Measurements from ENCODE around the gene THAP10.
A peak's percentile ranks its signal among the peaks of the same experiment; 100 is the strongest.

Gene THAP10

DNA sequence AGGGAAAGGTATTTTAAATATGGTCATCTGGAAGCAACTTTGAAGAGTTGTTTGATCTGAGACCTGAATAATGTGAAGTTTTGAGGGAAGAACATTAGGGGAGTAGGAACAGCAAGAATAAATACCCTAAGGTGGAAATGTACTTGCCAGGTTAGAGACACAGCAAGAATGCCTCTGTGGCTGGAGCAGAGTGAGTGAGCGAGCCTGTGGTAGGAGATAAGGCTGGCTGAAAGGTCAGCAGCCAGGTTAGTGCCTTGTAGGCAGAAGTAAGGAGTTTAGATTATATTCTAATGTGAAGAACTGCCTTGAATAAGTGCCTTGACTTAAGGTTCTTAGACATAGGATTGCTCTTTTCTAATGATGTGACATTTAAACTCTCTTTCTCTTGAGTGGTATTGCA lies 18.7 kb upstream of the THAP10 start:
- DNase-seq (ENCODE audit: low read depth, low spot score), result no peak
- CTCF ChIA-PET, result interaction anchor here (1.5 kb wide), 1 partner anchor 9 kb away, joined by 3 read pairs; no protein-coding TSS in a partner anchor
- H3K4me3 ChIP-seq (ENCODE audit: low read depth, low read length), result no peak overlapping the region
- POLR2A ChIA-PET, result no interaction called here
- TF ChIP-seq, protein P1, sequence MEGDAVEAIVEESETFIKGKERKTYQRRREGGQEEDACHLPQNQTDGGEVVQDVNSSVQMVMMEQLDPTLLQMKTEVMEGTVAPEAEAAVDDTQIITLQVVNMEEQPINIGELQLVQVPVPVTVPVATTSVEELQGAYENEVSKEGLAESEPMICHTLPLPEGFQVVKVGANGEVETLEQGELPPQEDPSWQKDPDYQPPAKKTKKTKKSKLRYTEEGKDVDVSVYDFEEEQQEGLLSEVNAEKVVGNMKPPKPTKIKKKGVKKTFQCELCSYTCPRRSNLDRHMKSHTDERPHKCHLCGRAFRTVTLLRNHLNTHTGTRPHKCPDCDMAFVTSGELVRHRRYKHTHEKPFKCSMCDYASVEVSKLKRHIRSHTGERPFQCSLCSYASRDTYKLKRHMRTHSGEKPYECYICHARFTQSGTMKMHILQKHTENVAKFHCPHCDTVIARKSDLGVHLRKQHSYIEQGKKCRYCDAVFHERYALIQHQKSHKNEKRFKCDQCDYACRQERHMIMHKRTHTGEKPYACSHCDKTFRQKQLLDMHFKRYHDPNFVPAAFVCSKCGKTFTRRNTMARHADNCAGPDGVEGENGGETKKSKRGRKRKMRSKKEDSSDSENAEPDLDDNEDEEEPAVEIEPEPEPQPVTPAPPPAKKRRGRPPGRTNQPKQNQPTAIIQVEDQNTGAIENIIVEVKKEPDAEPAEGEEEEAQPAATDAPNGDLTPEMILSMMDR (IDR thresholded peaks at IDR 0.05; ENCODE audit: insufficient read depth, low read length, missing control alignments), result no peak

DNA sequence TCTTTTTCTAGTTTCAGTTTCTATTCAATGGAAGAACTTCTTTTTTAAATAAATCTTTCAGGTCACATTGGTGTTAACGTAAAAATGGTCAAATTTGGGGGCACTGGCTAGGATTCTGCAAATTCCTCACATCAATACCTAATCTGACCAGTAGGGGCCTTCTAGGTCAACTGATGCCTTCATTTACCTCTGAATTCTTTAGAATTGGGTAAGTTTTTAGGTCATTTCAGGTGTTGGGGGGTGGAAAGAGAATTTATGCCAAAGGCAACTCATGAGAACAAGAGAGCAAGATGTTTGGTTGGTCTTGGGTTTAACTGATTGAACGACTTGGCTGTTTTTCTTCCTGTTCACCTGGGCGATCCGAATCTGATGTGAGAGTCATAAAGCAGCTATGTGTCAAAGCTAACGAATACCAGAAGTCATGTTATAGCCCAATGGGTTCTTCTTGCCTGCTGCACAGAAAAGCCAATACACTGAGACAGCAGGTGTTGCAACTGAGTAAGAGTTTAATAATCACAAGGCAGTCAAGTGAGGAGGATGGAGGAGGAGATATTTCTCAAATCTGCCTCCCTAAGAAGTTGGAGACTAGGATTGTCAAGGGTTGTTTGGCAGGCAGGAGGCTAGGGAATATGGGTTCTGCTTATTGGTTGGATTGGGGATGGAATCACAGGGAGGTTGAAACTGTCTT lies 15.7 kb upstream of the THAP10 start:
- ChIA-PET POLR2A (no interaction called here), CTCF (interaction anchor here (1.1 kb wide), 2 partner anchors 24 to 84 kb away, joined by 3 read pairs; no protein-coding TSS in a partner anchor)
- DNase-seq (ENCODE audit: low read depth, low spot score), result no peak
- H3K4me3 ChIP-seq (ENCODE audit: low read depth, low read length), result no peak overlapping the region
- TF ChIP-seq, protein P1 (IDR thresholded peaks at IDR 0.05; ENCODE audit: insufficient read depth, low read length, missing control alignments), result no peak

DNA sequence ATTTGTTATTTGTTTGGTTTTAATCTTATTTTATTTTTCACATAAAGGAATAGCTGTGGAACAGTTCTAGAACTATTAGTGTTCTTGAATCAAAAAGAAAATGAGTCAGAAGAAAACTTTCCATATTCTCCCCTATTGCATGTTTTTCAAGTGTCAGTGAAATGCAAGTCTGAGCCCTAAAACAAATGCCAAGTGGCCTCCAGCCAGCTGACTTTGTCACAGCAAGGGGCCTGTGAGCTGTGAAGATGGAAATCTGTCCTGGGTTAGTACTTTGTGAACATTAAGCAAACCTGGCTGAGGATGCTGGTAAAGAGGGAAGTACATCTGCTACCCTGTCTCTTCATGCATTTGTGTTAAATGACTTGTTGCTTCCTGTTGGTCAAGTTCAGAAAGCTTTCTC lies 14.6 kb upstream of the THAP10 start:
- no peak overlapping the region for H3K4me3 ChIP-seq (ENCODE audit: low read depth, low read length)
- TF ChIP-seq, protein P1 (IDR thresholded peaks at IDR 0.05; ENCODE audit: insufficient read depth, low read length, missing control alignments), result no peak
- POLR2A ChIA-PET, result no interaction called here
- DNase-seq (ENCODE audit: low read depth, low spot score), result no peak
- CTCF ChIA-PET, result interaction anchor here (1.0 to 1.2 kb wide), 4 partner anchors 13 to 85 kb away, joined by 3 read pairs; no protein-coding TSS in a partner anchor

DNA sequence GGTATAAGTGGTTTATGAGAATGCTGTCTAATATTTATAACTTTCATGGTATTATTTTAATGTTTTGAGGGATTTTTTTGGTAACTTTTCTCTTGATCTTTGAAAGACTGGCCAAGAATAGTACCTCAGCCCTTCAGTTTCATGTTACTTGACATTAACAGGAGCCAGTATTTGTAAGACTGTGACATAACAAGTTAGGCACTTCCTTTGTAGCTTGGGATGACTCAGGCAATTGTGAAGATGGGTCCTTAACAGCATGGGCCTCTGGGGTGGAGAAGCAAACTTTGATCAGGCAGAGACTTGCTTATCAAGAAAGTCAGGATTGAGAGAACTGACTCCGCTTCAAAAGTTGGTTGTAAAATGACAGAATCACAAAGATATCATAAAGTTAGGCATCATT lies 9.9 kb upstream of the THAP10 start:
- TF ChIP-seq, protein P1 (IDR thresholded peaks at IDR 0.05; ENCODE audit: insufficient read depth, low read length, missing control alignments), result no peak
- ChIA-PET POLR2A (no interaction called here), CTCF (interaction anchor here (2.4 kb wide), 1 partner anchor 9 kb away, joined by 9 read pairs; the partner anchor contains the start of genes LRRC49 and THAP10)
- no peak for DNase-seq (ENCODE audit: low read depth, low spot score)
- no peak overlapping the region for H3K4me3 ChIP-seq (ENCODE audit: low read depth, low read length)

DNA sequence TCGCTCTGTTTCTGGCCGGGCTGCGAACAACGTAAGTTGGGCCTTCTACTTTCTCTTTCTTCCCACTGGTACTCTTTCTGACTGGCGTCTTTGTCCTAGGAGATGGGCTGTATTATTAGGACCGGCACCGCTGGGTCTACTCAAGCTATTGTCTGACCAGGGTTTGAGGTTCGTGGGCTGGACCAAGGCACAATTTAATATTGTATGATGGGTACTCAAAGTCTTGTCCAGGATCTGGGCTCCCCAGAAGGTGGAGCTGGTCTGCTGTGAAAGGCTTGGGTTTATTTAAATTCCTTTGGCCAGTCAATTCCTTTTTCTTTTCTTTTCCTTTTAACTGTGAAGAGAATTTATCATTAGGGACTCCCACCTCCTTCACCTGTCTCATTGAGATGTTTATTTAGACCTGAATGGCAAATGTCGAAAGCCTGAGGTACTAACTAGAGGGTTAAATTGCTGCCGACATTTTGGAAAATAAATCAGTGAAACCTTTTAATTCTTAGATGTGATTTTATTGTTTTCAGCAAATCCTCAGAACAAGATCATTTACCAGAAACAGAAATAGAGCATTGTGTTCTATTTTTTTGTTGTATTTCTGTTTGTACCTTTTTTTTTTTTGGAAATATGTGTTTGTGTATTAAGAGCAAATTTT lies 803 bp upstream of the THAP10 start:
- DNase-seq (ENCODE audit: low read depth, low spot score), result no peak
- TF ChIP-seq, protein P1 (IDR thresholded peaks at IDR 0.05; ENCODE audit: insufficient read depth, low read length, missing control alignments), result peak; percentile 55
- POLR2A ChIA-PET, result interaction anchor here (0.7 kb wide), 1 partner anchor 36 kb away, joined by 4 read pairs; no protein-coding TSS in a partner anchor
- CTCF ChIA-PET, result interaction anchor here (0.6 to 3.9 kb wide), 25 partner anchors 8 to 860 kb away, joined by 3 to 27 read pairs (median 3); no protein-coding TSS in a partner anchor
- peak overlapping the region; percentile 70 for H3K4me3 ChIP-seq (ENCODE audit: low read depth, low read length)

DNA sequence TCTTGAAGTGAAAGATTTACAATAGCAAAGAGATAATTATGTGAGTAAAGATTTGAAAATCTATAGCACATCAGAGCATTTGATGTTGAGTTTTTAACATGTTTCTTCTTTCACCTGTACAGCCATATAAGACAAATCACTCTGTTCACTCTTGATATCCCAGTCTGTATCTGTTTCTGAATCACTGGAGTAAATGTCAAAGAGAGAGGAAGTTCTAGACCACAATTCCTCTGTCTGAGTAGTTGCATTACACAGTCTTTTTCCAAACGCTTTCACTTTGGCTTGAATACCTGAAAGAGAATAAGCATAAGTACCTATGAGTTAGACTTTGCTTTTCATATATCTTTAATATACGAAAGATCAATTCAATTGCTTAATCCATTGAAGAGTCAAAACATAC lies 9.9 kb downstream of the THAP10 start:
- no peak overlapping the region for H3K4me3 ChIP-seq (ENCODE audit: low read depth, low read length)
- ChIA-PET POLR2A (no interaction called here), CTCF (interaction anchor here (0.8 to 5.0 kb wide), 4 partner anchors 9 to 71 kb away, joined by 3 to 41 read pairs (median 15); partner anchors contain the start of genes LRRC49 and THAP10)
- DNase-seq (ENCODE audit: low read depth, low spot score), result no peak
- TF ChIP-seq, protein P1 (IDR thresholded peaks at IDR 0.05; ENCODE audit: insufficient read depth, low read length, missing control alignments), result no peak

Measured in AG04449 (cell line).